CD8-positive, alpha-beta memory T cell (primary cell): Measurements from ENCODE around the gene PLA1A. TPM values are rescaled to one million over a fixed set of nuclear protein-coding genes. Genes with fewer than 3 reads are reported as not detected.
A peak's percentile ranks its signal among the peaks of the same experiment; 100 is the strongest.

Experiments used
- CTCF ChIA-PET: fragments of 350-600 bp; sonication (Branson Sonifier 250); formaldehyde crosslinking; loops from one replicate; lab custom pipeline; 2021; ENCODE audit warnings: antibody characterized with exemption; lab: Charles Lee
- POLR2A ChIA-PET: fragments of 350-600 bp; sonication (Branson Sonifier 250); formaldehyde crosslinking; loops from one replicate; lab custom pipeline; 2021; ENCODE audit warnings: antibody characterized with exemption; lab: Charles Lee
- DNase-seq, 5 donors: peaks; one replicate each; pipeline versions ENCODE4 v3.0.0 to v3.0.0-alpha.2; 2020 to 2022; ENCODE audit warnings: mixed read lengths in 1 of 5
- H3K27ac ChIP-seq: one replicate; pipeline ENCODE4 v1.7.0; 2013; ENCODE audit warnings: low read depth, mild to moderate bottlenecking, low read length, moderate library complexity
- H3K27me3 ChIP-seq: 2 replicates; pipeline ENCODE4 v1.7.0; 2013; ENCODE audit warnings: low read length, mild to moderate bottlenecking; ENCODE audit not compliant: insufficient read depth, poor library complexity, severe bottlenecking
- H3K36me3 ChIP-seq: 2 replicates; pipeline ENCODE4 v1.7.0; 2013; ENCODE audit warnings: mild to moderate bottlenecking, low read length, moderate library complexity; ENCODE audit not compliant: insufficient read depth
- H3K4me1 ChIP-seq: 2 replicates; pipeline ENCODE4 v1.7.0; 2013; ENCODE audit warnings: mild to moderate bottlenecking, low read length, moderate library complexity; ENCODE audit not compliant: insufficient read depth
- H3K4me3 ChIP-seq: 2 replicates; pipeline ENCODE4 v1.7.0; 2013; ENCODE audit warnings: mild to moderate bottlenecking, low read length
- H3K9me3 ChIP-seq: 2 replicates; pipeline ENCODE4 v1.7.0; 2013; ENCODE audit warnings: mild to moderate bottlenecking, low read length
- H3K27ac Mint-ChIP-seq, 8 donors: one replicate each; pipeline ENCODE4 v1.8.0; 2020 to 2021; ENCODE audit warnings: mixed read lengths in 8 of 8, mild to moderate bottlenecking in 6 of 8, inconsistent platforms in 3 of 8, moderate library complexity in 3 of 8
- H3K27me3 Mint-ChIP-seq, 2 donors: one replicate each; pipeline ENCODE4 v1.8.0; 2020 to 2021; ENCODE audit warnings: mixed read lengths in 2 of 2, mild to moderate bottlenecking in 1 of 2, moderate library complexity in 1 of 2
- H3K36me3 Mint-ChIP-seq, 3 donors: one replicate each; pipeline ENCODE4 v1.8.0; 2020 to 2021; ENCODE audit warnings: mixed read lengths in 3 of 3, inconsistent platforms in 1 of 3, mild to moderate bottlenecking in 1 of 3
- H3K4me1 Mint-ChIP-seq, 3 donors: one replicate each; pipeline ENCODE4 v1.8.0; 2020 to 2021; ENCODE audit warnings: mixed read lengths in 3 of 3, inconsistent platforms in 1 of 3, mild to moderate bottlenecking in 1 of 3
- H3K4me3 Mint-ChIP-seq, 7 donors: one replicate each; pipeline ENCODE4 v1.8.0; 2020 to 2021; ENCODE audit warnings: mixed read lengths in 7 of 7, mild to moderate bottlenecking in 6 of 7, moderate library complexity in 4 of 7, inconsistent platforms in 2 of 7
- H3K9me3 Mint-ChIP-seq, 5 donors: one replicate each; pipeline ENCODE4 v1.8.0; 2020 to 2022; ENCODE audit warnings: mixed read lengths in 5 of 5, mild to moderate bottlenecking in 3 of 5, moderate library complexity in 2 of 5, inconsistent platforms in 1 of 5
- polyA plus RNA-seq: library from polyadenylated mRNA; unstranded; fragments of 300-500 nt; fragmentation: Illumina TruSeq; gene quantifications from one replicate; pipeline ENCODE4 v1.2.3, GENCODE V29; 2021
- total RNA-seq, 2 experiments: library from RNA; stranded (reverse); gene quantifications; one replicate each; pipeline ENCODE4 v1.2.3, GENCODE V29; 2021

Gene PLA1A
- total and polyA plus RNA-seq, 3 experiments from 2014 or later, result 0.16 TPM; not detected in 2

DNA sequence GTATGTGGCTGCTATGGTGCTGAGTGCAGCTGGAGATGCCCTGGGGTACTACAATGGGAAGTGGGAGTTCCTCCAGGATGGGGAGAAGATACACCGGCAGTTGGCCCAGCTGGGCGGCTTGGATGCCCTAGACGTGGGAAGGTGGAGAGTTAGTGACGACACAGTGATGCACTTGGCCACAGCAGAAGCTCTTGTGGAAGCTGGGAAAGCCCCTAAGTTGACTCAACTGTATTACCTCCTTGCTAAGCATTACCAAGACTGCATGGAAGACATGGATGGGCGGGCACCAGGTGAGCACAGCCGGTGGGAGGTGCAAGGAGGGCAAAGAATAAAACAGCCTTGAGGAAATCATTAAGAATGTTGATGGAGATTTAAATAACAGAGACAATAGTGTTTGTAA is 15.5 kb upstream of the PLA1A start:
- no peak for DNase-seq
- Mint-ChIP-seq H3K27me3 (peaks cover 3 to 7% of the 10 kb centered on the region in 2 donors), H3K9me3 (no peaks in the 10 kb centered on the region), H3K4me3 (peak overlapping the region in 1 of 7 donors; percentile 35), H3K4me1 (peaks cover 15 to 24% (median 15%) of the 10 kb centered on the region in 3 donors), H3K36me3 (peaks cover 0 to 6% (median 0%) of the 10 kb centered on the region in 3 donors), H3K27ac (peak overlapping the region in 2 of 8 donors; percentile 4 to 58)
- POLR2A ChIA-PET, result no interaction called here
- CTCF ChIA-PET, result no interaction called here
- no peaks in the 10 kb centered on the region for H3K4me1 ChIP-seq
- no peak overlapping the region for H3K27ac ChIP-seq
- H3K27me3 ChIP-seq, result no peaks in the 10 kb centered on the region
- H3K4me3 ChIP-seq, result no peak overlapping the region
- no peaks in the 10 kb centered on the region for H3K36me3 ChIP-seq
- no peaks in the 10 kb centered on the region for H3K9me3 ChIP-seq

DNA sequence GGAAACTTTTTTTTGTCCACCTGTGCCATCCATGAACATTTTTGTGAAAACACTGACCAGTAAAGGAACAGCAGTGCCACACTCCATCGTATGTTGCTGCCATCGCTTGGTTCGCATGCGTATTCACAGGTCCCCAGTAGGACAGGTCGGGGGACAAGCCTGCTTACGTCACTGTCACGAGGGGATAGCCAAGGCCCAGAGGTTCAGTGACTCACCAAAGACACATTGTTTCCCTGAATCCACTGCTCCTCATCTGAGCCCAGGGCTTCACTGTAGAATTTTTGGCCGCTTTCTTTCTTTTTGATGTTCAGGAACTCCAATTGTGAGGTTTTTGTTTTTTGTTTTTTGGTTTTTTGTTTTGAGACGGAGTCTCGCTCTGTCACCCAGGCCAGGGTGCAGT is 12.5 kb upstream of the PLA1A start:
- ChIA-PET CTCF (no interaction called here), POLR2A (no interaction called here)
- H3K27ac Mint-ChIP-seq, result no peak overlapping the region
- no peaks in the 10 kb centered on the region for H3K36me3 ChIP-seq
- H3K9me3 Mint-ChIP-seq, result no peaks in the 10 kb centered on the region
- peaks cover 0 to 1% (median 0%) of the 10 kb centered on the region in 3 donors for H3K36me3 Mint-ChIP-seq
- no peaks in the 10 kb centered on the region for H3K4me1 ChIP-seq
- no peaks in the 10 kb centered on the region for H3K27me3 ChIP-seq
- H3K4me3 ChIP-seq, result no peak overlapping the region
- peaks cover 4 to 13% (median 5%) of the 10 kb centered on the region in 3 donors for H3K4me1 Mint-ChIP-seq
- no peak overlapping the region for H3K27ac ChIP-seq
- peaks cover 0 to 13% of the 10 kb centered on the region in 2 donors for H3K27me3 Mint-ChIP-seq
- no peak for DNase-seq
- no peaks in the 10 kb centered on the region for H3K9me3 ChIP-seq
- no peak overlapping the region for H3K4me3 Mint-ChIP-seq

DNA sequence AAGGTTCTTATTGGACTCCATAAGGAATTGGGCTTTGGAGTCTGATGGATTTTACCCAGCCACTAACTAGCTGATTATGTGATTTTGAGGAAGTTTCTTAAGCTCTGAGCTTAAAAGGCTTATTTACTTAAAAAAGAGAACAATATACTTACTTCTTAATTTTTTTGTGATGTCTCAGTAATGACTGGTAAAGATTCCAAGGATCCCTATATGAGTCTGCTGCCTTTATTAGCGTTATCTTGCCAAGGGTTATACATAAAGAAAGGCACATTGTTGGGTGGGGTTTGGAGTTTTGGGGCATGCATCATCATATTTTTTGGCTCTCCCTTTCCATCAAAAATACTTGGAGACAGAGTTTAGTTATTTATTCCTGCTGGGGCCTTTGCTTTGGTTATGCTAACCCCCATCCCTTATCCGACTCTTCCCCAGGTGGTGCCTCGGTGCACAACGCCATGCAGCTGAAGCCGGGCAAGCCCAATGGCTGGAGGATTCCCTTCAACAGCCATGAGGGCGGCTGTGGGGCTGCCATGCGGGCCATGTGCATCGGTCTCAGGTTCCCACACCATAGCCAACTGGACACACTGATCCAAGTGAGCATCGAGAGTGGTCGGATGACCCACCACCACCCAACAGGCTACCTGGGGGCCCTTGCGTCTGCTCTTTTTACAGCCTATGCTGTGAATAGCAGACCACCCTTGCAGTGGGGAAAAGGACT is 11.7 kb upstream of the PLA1A start:
- no peak overlapping the region for H3K27ac ChIP-seq
- Mint-ChIP-seq H3K36me3 (peaks cover 0 to 1% (median 0%) of the 10 kb centered on the region in 3 donors), H3K4me1 (peaks cover 0 to 9% (median 0%) of the 10 kb centered on the region in 3 donors), H3K9me3 (no peaks in the 10 kb centered on the region), H3K4me3 (no peak overlapping the region), H3K27ac (no peak overlapping the region), H3K27me3 (peaks cover 0 to 16% of the 10 kb centered on the region in 2 donors)
- POLR2A ChIA-PET, result no interaction called here
- no peak overlapping the region for H3K4me3 ChIP-seq
- no peak for DNase-seq
- no peaks in the 10 kb centered on the region for H3K4me1 ChIP-seq
- H3K36me3 ChIP-seq, result no peaks in the 10 kb centered on the region
- CTCF ChIA-PET, result no interaction called here
- H3K9me3 ChIP-seq, result no peaks in the 10 kb centered on the region
- H3K27me3 ChIP-seq, result no peaks in the 10 kb centered on the region

DNA sequence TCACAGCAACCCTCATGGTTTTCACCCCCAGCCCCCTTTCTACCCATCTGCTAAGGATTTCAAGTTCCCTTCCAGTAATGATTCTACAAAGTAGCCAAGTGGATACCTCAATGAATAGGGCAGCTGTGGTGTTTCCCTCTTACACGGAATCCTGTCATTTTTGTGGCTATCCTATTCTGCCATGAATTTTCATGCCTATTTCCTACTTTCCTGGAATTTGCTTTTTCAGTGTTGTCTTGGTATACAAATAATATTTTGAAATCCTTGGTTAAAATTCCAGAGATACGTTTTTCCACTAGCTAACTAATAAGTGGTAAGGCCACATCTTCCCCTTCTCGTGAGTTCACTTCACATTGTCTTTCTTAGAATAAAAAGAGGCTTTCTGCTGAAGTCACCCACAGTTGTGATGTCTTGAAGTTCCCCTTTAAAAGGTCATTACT is 10.9 kb upstream of the PLA1A start:
- peaks cover 0 to 6% (median 0%) of the 10 kb centered on the region in 3 donors for H3K4me1 Mint-ChIP-seq
- H3K27me3 ChIP-seq, result no peaks in the 10 kb centered on the region
- H3K27me3 Mint-ChIP-seq, result peaks cover under 1 to 16% of the 10 kb centered on the region in 2 donors
- DNase-seq, result no peak
- H3K9me3 Mint-ChIP-seq, result no peaks in the 10 kb centered on the region
- no peak overlapping the region for H3K27ac Mint-ChIP-seq
- H3K9me3 ChIP-seq, result no peaks in the 10 kb centered on the region
- peaks cover 0 to 1% (median 0%) of the 10 kb centered on the region in 3 donors for H3K36me3 Mint-ChIP-seq
- H3K4me3 Mint-ChIP-seq, result no peak overlapping the region
- no peaks in the 10 kb centered on the region for H3K36me3 ChIP-seq
- no peak overlapping the region for H3K27ac ChIP-seq
- no peak overlapping the region for H3K4me3 ChIP-seq
- no peaks in the 10 kb centered on the region for H3K4me1 ChIP-seq
- CTCF ChIA-PET, result interaction anchor here (1.2 kb wide), 1 partner anchor 15 kb away, joined by 4 read pairs; no protein-coding TSS in a partner anchor
- POLR2A ChIA-PET, result no interaction called here

DNA sequence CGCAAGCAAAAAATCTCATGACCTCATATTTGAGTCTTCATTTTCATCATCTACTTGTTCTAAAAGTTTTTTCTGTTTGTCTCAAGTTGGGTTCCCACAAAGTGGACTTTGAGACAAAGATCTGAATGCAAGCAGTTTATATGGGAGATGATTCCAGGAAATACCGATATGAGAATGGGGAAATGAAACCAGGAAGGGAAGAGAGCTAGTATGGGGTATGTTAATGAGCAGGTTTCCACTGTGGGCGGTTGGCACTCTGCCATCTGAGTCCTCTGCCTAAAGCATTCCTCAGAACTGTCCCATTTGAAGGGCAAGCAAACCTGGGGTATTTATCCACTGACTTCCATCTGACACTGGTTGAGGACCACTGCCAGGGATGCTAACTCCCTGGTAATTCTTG is 9.6 kb upstream of the PLA1A start:
- CTCF ChIA-PET, result interaction anchor here (1.2 kb wide), 1 partner anchor 13 kb away, joined by 4 read pairs; no protein-coding TSS in a partner anchor
- Histone ChIP-seq H3K27ac (no peak overlapping the region), H3K9me3 (no peaks in the 10 kb centered on the region), H3K27me3 (no peaks in the 10 kb centered on the region), H3K4me3 (no peak overlapping the region), H3K36me3 (no peaks in the 10 kb centered on the region), H3K4me1 (no peaks in the 10 kb centered on the region)
- Mint-ChIP-seq H3K36me3 (peaks cover 0 to 1% (median 0%) of the 10 kb centered on the region in 3 donors), H3K4me3 (no peak overlapping the region), H3K4me1 (no peaks in the 10 kb centered on the region), H3K27me3 (peaks cover 6 to 16% of the 10 kb centered on the region in 2 donors), H3K27ac (no peak overlapping the region), H3K9me3 (no peaks in the 10 kb centered on the region)
- DNase-seq, result no peak
- POLR2A ChIA-PET, result no interaction called here

DNA sequence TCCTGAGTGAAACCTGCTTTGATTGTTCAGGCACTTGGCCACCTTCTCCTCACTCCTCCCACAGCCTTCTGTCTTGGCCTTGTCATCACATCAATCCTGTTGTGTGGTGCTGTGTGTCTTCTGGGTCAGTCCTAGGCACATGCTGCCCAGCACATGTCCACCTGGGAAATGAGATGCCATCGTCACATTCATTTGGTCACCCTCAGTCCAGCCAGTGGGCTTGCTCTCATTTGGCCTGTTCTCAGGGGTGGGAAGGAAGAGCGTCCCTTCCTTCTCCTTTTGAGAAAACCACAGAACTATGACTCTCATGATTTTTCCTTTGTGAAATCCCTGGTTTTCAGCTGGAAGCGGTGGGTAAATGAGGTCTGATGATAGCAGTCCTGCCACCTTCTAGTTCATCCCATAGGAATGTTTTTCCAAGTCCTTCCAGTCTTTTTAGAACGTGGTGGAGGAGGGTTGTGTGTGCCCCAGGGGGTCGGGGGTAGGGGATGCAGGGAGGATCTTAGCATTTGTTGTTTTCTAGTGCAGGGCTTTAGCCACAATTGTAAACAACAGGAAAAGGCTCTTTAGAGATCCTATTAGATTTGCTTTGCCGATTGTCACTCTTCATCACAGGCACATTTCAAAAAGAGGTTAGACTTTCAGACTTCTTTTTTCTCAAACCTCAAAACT is 8.4 kb upstream of the PLA1A start:
- Mint-ChIP-seq H3K27ac (no peak overlapping the region), H3K4me1 (no peaks in the 10 kb centered on the region), H3K36me3 (peaks cover 0 to 1% (median 0%) of the 10 kb centered on the region in 3 donors), H3K4me3 (no peak overlapping the region), H3K27me3 (peaks cover 6 to 16% of the 10 kb centered on the region in 2 donors), H3K9me3 (no peaks in the 10 kb centered on the region)
- POLR2A ChIA-PET, result no interaction called here
- H3K27me3 ChIP-seq, result no peaks in the 10 kb centered on the region
- H3K4me3 ChIP-seq, result no peak overlapping the region
- no peak for DNase-seq
- H3K9me3 ChIP-seq, result no peaks in the 10 kb centered on the region
- no peaks in the 10 kb centered on the region for H3K4me1 ChIP-seq
- H3K27ac ChIP-seq, result no peak overlapping the region
- CTCF ChIA-PET, result no interaction called here
- no peaks in the 10 kb centered on the region for H3K36me3 ChIP-seq

DNA sequence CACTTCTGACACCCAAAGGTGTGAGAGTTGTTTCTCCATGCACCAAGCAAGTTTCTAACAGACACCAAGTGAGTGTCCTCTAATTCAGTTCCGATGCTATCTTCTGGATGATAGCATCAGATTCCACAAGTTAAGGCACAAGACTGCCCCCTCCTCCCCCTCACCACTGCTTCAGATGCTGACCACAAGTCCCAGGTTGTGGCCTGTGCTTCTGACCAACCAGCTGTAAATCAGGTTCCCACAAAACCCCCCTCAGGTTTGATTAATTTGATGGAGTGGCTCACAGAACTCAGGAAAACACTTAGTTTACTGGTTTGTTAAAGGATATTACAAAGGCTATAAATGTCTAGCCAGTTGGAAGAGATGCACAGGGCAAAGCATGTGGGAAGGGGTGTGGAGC is 7.0 kb upstream of the PLA1A start:
- Histone ChIP-seq H3K27ac (no peak overlapping the region), H3K27me3 (no peaks in the 10 kb centered on the region), H3K9me3 (no peaks in the 10 kb centered on the region), H3K4me3 (no peak overlapping the region), H3K4me1 (no peaks in the 10 kb centered on the region), H3K36me3 (no peaks in the 10 kb centered on the region)
- no peak for DNase-seq
- Mint-ChIP-seq H3K4me1 (no peaks in the 10 kb centered on the region), H3K4me3 (no peak overlapping the region), H3K9me3 (no peaks in the 10 kb centered on the region), H3K27ac (peak overlapping the region in 1 of 8 donors; percentile 68), H3K27me3 (peaks cover 6 to 16% of the 10 kb centered on the region in 2 donors), H3K36me3 (peaks cover 0 to 1% (median 0%) of the 10 kb centered on the region in 3 donors)
- ChIA-PET CTCF (no interaction called here), POLR2A (no interaction called here)

DNA sequence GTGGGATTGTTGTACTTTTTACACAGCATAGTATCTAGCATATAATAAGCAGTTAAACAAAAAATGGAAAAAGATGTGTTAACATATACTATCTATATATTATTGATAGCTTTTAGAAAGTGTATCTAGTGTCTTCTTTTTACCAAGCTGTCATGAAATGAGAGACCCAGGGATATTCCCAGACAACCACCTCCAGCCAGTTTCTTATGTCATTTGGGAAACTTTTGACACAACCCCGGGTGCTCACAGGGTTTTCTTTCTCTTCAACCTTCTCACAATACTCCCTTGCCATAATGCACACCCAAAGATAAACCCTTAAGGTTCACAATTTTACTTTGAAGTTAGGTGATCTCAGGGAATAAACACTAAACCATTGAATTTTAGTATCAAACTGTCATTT is 4.8 kb upstream of the PLA1A start:
- ChIA-PET CTCF (no interaction called here), POLR2A (no interaction called here)
- Mint-ChIP-seq H3K4me3 (no peak overlapping the region), H3K27me3 (peaks cover 6 to 16% of the 10 kb centered on the region in 2 donors), H3K36me3 (peaks cover 0 to 1% (median 0%) of the 10 kb centered on the region in 3 donors), H3K27ac (no peak overlapping the region), H3K4me1 (no peaks in the 10 kb centered on the region), H3K9me3 (no peaks in the 10 kb centered on the region)
- Histone ChIP-seq H3K4me1 (no peaks in the 10 kb centered on the region), H3K27me3 (no peaks in the 10 kb centered on the region), H3K27ac (no peak overlapping the region), H3K4me3 (no peak overlapping the region), H3K36me3 (no peaks in the 10 kb centered on the region), H3K9me3 (no peaks in the 10 kb centered on the region)
- DNase-seq, result no peak
